ENCODE data around the gene TNKS1BP1.

The TNKS1BP1 gene

GRCh38 chr11:57327721-57328120 lies 3.0 kb upstream of the TNKS1BP1 start:
- no peak for DNase-seq (ENCODE audit: low spot score)

- DNase-seq (ENCODE audit: low spot score): no peak
Observed at GRCh38 chr11:57325735-57326048, 940 bp upstream of the TNKS1BP1 start.

GRCh38 chr11:57324154-57324885 lies 432 bp downstream of the TNKS1BP1 start:
- DNase-seq (ENCODE audit: low spot score): peak; percentile 25

GRCh38 chr11:57323855-57324153 lies 948 bp downstream of the TNKS1BP1 start:
- DNase-seq (ENCODE audit: low spot score): no peak

GRCh38 chr11:57323167-57323854 lies 1.4 kb downstream of the TNKS1BP1 start:
- peak; percentile 39 for DNase-seq (ENCODE audit: low spot score)

- peak; percentile 99 for DNase-seq (ENCODE audit: low spot score)
Observed at GRCh38 chr11:57322256-57323166, 2.2 kb downstream of the TNKS1BP1 start.

GRCh38 chr11:57321388-57322255 lies 3.1 kb downstream of the TNKS1BP1 start:
- DNase-seq (ENCODE audit: low spot score): peak; percentile 60

GRCh38 chr11:57320719-57321387 lies 3.9 kb downstream of the TNKS1BP1 start:
- DNase-seq (ENCODE audit: low spot score): no peak

GRCh38 chr11:57320067-57320718 lies 4.6 kb downstream of the TNKS1BP1 start:
- DNase-seq (ENCODE audit: low spot score): no peak

GRCh38 chr11:57318178-57318577 lies 6.6 kb downstream of the TNKS1BP1 start:
- DNase-seq (ENCODE audit: low spot score): peak; percentile 8

GRCh38 chr11:57316017-57316416 lies 8.7 kb downstream of the TNKS1BP1 start:
- no peak for DNase-seq (ENCODE audit: low spot score)

- DNase-seq (ENCODE audit: low spot score): no peak
Observed at GRCh38 chr11:57315491-57315890, 9.3 kb downstream of the TNKS1BP1 start.

- DNase-seq (ENCODE audit: low spot score): no peak
Observed at GRCh38 chr11:57314221-57314973, 10.4 kb downstream of the TNKS1BP1 start.

- no peak for DNase-seq (ENCODE audit: low spot score)
Observed at GRCh38 chr11:57313788-57314135, 11.0 kb downstream of the TNKS1BP1 start.

- no peak for DNase-seq (ENCODE audit: low spot score)
Observed at GRCh38 chr11:57313071-57313787, 11.5 kb downstream of the TNKS1BP1 start.

- DNase-seq (ENCODE audit: low spot score): no peak
Observed at GRCh38 chr11:57312511-57313021, 12.2 kb downstream of the TNKS1BP1 start.

GRCh38 chr11:57311109-57311936 lies 13.4 kb downstream of the TNKS1BP1 start:
- peak; percentile 98 for DNase-seq (ENCODE audit: low spot score)

GRCh38 chr11:57310630-57311086 lies 14.1 kb downstream of the TNKS1BP1 start:
- DNase-seq (ENCODE audit: low spot score): no peak

Measured in AG08395 (cell line).